ENCODE data around the gene RANBP9.

Gene RANBP9

GRCh38 chr6:13679996-13680395 is 31.6 kb downstream of the RANBP9 start:
- DNase-seq, result no peak

GRCh38 chr6:13678255-13678983 is 33.2 kb downstream of the RANBP9 start:
- no peak for DNase-seq

- DNase-seq, result no peak
Observed at GRCh38 chr6:13677878-13678254, 33.8 kb downstream of the RANBP9 start.

GRCh38 chr6:13676551-13677156 is 35.0 kb downstream of the RANBP9 start:
- DNase-seq, result no peak

GRCh38 chr6:13674533-13675190 is 37.0 kb downstream of the RANBP9 start:
- no peak for DNase-seq

GRCh38 chr6:13673825-13674444 is 37.7 kb downstream of the RANBP9 start:
- DNase-seq, result no peak

- DNase-seq, result no peak
Observed at GRCh38 chr6:13673368-13673767, 38.3 kb downstream of the RANBP9 start.

- DNase-seq, result no peak
Observed at GRCh38 chr6:13672904-13673303, 38.7 kb downstream of the RANBP9 start.

- DNase-seq, result no peak
Observed at GRCh38 chr6:13671548-13672127, 40.0 kb downstream of the RANBP9 start.

GRCh38 chr6:13669476-13669875 is 42.2 kb downstream of the RANBP9 start:
- DNase-seq, result no peak

GRCh38 chr6:13668291-13668928 is 43.2 kb downstream of the RANBP9 start:
- no peak for DNase-seq

GRCh38 chr6:13667655-13668054 is 44.0 kb downstream of the RANBP9 start:
- DNase-seq, result no peak

GRCh38 chr6:13666194-13667105 is 45.2 kb downstream of the RANBP9 start:
- DNase-seq, result no peak

- no peak for DNase-seq
Observed at GRCh38 chr6:13664703-13665352, 46.8 kb downstream of the RANBP9 start.

GRCh38 chr6:13663986-13664385 is 47.6 kb downstream of the RANBP9 start:
- no peak for DNase-seq

GRCh38 chr6:13662651-13663334 is 48.8 kb downstream of the RANBP9 start:
- no peak for DNase-seq

GRCh38 chr6:13661647-13662046 is 50.0 kb downstream of the RANBP9 start:
- no peak for DNase-seq

- no peak for DNase-seq
Observed at GRCh38 chr6:13660893-13661292, 50.7 kb downstream of the RANBP9 start.

GRCh38 chr6:13660273-13660672 is 51.4 kb downstream of the RANBP9 start:
- no peak for DNase-seq

Measured in anterior cingulate cortex (tissue), 58 donors.